Stimulated activated CD4-positive, alpha-beta T cell treated with anti-CD3 and anti-CD28 coated beads, Interleukin-2, amount 100 ng/mL, for 24 hours (primary cell): Measurements from ENCODE around the gene SEL1L2.

Experiments used
- DNase-seq, 2 donors: peaks; one replicate each; pipeline ENCODE4 v3.0.0-alpha.2; 2020

Gene SEL1L2

DNA sequence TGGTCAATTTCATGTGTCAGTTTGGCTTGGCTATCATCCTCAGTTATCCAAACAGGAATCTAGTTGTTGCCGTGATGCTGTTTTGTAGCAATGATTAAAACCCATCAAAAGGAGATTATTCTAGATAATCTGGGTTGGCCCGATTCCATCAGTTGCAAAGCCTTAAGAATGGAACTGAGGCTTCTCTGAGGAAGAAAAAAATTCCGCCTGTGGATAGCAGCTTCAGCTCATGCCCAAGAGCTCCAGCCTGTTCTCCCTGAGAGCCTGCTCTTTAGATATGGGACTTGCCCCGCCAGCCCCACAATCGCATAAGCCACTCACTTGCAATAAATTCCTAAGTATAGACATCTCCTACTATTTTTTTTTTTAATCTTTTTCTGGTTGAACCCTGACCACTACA, 61.5 kb downstream of the SEL1L2 start:
- DNase-seq: no peak

- DNase-seq: no peak
Measured at GRCh38 chr20:13927171-13927570, 63.2 kb downstream of the SEL1L2 start.

GRCh38 chr20:13922241-13922640, 68.2 kb downstream of the SEL1L2 start:
- no peak for DNase-seq

- DNase-seq: no peak
Measured at GRCh38 chr20:13915284-13915683, 75.1 kb downstream of the SEL1L2 start.

GRCh38 chr20:13913572-13913971, 76.8 kb downstream of the SEL1L2 start:
- DNase-seq: no peak

GRCh38 chr20:13913131-13913530, 77.3 kb downstream of the SEL1L2 start:
- no peak for DNase-seq

DNA sequence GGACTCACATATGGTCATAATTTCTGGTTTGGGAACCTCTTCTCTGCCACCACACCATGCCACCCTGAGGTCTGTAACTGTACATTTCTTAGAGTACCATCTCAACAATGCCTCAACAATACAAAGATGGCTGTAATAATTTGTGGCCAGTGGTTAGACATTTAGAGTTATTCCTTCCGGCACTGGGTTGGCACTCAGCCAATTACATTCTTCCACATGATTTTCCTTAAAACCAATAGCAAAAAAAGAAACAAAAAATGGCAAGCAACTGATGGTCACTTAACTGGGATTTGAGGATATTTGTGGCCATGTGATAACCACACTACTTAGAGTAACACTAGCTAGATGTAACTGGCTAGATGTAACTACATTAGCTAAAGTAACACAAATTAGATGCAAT, 79.9 kb downstream of the SEL1L2 start:
- DNase-seq: no peak

- DNase-seq: no peak
Measured at GRCh38 chr20:13909067-13909466, 81.3 kb downstream of the SEL1L2 start.

- DNase-seq: no peak
Measured at GRCh38 chr20:13904766-13905165, 85.6 kb downstream of the SEL1L2 start.

GRCh38 chr20:13900496-13900895, 89.9 kb downstream of the SEL1L2 start:
- DNase-seq: no peak

GRCh38 chr20:13898012-13898612, 92.3 kb downstream of the SEL1L2 start:
- DNase-seq: no peak

DNA sequence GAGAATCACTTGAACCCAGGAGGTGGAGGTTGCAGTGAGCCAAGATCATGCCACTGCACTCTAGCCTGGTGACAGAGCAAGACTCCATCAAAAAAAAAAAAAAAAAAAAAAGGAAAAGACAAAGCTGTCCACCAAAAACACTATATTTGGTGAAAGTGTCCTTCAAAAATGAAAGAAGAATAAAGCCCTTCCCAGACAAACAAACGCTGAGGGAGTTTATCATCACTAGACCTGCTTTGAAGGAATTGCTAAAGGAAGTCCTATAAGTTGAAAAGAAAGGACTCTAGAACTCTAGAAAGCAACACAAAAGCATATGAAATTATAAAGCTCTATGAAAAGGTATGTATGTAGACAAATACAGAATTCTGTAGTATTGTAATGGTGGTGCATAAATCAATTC, 98.8 kb downstream of the SEL1L2 start:
- DNase-seq: no peak

GRCh38 chr20:13884803-13885202, 105.6 kb downstream of the SEL1L2 start:
- no peak for DNase-seq

- DNase-seq: no peak
Measured at GRCh38 chr20:13883425-13883824, 107.0 kb downstream of the SEL1L2 start.

DNA sequence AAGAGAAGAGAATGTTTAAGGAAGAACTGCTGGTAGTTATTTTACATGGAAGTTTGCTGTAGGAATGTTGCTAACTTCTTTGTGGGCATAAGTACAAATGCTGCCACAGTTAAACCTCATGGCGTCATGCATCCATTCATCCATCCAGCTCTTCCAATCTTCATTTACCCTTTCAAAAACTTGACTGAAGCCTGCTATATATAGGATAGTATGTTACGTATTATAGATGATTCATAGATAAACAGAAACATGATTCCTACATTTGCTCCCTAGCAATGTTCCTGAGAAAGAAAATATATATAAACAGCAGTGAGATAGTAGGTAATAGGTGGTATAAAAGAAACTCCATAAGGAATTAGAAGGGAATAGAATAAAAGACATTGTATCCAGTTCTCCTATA, 111.8 kb downstream of the SEL1L2 start:
- no peak for DNase-seq

DNA sequence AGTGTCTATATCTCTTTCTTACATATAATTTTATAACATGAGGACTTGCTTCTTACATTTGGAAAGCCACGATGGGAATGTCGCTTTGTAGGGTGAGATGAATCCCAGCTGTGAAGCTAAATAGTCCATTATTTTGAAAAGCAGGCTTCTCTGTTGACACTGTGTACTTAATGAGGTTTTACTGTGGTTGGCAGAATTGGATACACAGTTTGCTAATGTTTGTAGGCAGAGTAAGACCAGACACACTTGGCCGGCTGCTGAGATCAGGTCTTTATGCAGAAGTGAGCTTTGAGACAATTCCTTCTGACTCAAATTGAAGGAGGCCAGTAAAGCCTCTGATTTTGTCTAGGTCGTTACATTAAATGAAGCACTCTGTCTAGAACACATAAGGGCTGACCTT, 112.6 kb downstream of the SEL1L2 start:
- no peak for DNase-seq

DNA sequence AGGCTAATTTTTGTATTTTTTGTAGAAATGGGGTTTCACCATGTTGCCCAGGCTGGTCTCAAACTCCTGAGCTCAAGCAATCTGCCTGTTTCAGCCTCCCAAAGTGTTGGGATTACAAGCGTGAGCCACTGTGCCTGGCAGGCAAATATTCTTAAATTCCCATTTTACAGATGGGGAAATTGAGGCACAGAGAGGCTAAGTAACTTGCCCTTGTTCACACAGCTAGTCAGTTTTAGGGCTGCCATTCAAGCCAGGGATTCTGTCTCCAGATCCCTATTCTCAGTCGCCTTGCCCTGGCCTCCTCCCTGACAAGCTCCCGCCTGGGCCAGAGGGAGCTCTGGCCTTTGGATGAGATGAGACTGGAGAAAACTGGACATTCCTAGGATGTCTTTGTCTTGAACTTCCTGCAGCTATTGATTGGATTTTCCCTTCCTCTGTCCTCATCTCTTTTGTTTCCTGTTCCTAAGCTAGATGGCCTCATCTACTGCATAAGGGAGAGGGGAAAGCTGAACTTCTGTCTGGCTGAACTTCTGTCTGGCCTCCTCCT, 115.1 kb downstream of the SEL1L2 start:
- DNase-seq: no peak

DNA sequence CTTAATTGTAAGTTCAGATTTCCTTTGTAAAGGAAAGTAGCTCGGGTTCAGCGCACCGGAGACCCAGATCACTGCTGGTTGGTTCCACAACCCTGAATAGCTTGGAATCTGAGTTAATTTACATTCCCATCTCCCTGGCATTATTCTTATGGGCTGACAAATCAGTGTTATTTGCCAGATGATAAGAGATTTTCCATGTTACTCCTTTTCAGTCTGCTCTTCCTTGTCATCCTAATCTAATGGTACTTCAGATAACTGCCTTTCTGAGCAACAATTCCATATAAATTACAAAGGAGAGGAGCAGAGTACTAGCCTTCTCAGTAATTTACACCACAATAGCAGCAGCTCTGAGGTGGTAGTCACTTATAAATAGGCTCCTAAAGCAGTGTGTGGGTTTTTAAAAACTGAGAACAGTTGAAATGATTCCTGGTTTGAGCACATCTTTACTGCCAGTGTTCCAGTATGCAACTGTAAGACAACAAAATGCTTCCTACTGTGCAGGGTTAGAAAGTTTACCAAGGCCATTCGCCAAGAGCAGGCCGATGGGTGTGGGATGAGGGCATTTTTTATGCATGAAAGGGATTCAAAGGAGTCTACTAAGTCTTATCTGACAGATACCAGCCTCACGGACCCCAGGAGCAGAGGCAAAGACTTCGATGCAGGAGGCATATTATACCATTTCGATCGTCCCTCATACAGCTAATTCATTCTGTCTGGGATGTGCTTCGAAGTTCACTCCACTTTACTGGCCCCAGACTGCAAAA, 115.8 kb downstream of the SEL1L2 start:
- no peak for DNase-seq

DNA sequence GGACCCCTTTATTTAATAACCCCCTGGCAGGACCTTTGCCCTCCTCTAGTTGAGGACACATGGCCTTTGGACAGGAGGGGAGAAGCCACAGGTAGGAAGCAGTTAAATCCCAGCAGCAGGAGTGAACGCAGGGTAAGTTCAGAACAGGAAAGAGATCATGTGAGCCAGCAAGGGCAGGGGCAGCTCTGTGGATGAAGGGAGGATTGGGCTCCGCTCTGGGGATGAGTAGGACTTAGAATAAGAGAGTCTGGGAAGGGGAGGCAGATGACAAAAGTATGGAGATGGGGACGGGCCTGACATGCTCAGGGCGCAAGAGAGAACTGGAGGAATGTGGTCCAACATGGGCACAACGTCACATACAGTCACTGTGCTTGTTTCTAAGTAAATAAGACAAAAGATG, 116.6 kb downstream of the SEL1L2 start:
- DNase-seq: no peak

DNA sequence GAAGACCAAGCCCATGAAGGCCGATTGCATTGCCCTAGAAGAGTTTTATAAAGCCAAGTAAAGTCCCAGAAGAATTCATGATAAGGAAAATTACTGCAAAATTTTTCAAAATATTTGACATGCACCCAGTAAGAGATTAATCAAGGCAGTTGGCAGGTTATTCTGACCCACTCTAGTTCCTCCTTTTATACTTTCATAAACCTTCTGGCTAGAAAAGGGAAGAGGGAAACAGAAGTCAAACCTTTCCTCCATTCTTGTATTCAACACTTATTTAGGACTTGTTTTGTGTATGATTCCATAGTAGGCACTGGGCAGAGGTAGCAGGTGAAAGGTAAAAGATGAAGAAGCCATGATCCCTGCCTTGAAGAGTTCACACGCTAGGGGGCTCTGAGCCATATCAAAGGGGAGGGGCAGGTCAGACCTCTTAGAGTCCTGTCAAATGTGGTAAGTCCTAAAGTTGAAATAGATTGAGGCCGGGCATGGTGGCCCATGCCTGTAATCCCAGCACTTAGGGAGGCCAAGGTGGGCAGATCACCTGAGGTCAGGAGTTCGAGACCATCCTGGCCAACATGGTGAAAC, 120.2 kb downstream of the SEL1L2 start:
- DNase-seq: no peak

DNA sequence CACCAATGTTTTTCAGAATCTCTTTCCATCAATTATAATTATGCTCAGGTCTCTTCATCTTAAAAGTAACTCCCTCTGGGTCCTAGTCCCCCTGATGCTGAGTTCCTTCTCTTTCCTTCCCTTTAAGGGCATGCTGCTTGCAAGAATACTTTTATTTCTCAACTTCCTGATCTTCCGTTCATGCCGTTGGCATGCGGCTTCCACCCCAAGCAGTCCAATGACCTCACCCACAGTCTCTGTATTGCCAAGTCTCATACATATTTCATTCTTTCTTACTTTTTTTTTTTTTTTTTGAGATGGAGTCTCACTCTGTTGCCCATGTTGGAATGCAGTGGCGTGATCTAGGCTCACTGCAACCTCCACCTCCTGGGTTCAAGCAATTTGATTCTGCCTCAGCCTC, 122.1 kb downstream of the SEL1L2 start:
- no peak for DNase-seq

- DNase-seq: no peak
Measured at GRCh38 chr20:13865791-13866351, 124.5 kb downstream of the SEL1L2 start.

DNA sequence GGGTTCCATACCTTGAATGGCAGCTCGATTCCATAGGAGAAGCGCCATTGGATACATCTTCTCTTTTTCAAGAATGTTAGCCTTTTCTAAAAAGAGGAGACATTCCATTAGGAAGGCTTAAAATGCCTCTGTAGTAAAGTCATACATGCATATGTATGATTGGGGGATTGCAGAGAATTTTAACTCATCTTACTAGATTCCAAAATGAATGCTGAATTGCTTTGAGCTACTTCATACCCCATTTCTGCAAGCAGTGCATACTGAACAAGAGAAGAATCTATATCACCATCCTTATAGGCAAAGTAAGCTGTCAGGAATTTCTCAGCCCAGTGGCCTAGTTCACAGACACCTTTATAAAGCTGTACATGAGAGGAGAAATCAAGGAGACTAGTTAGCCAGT, 125.3 kb downstream of the SEL1L2 start:
- DNase-seq: no peak

GRCh38 chr20:13863244-13863643, 127.2 kb downstream of the SEL1L2 start:
- DNase-seq: no peak
